ENCODE measurements around the gene PDE11A.
"Not testable (repeated sequence)": the region's sequence is repeated elsewhere in the genome, so short reads cannot be mapped to it uniquely, and the experiment has no call there.

The PDE11A gene

DNA sequence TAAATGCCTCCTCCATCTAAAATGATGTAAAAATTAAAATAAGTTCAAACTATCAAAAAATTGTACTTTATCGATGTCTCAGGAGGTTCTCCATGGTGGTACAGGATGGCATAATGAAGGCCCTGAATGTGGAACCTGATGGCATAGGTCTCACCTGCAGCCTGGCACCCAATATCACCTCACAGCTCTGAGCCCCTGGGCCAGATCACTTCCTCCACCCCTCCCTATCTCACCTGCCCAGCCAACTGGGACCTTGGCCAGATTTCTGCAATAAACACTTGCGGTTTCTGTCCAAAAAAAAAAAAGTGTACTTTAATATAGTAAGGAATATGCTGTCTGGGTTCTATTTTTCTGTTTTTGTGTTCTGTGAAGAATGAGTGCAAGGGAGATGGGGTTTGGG, 33.0 kb upstream of the PDE11A start:
- DNase-seq (ENCODE audit: low spot score), result no peak
- TF ChIP-seq, protein P1, sequence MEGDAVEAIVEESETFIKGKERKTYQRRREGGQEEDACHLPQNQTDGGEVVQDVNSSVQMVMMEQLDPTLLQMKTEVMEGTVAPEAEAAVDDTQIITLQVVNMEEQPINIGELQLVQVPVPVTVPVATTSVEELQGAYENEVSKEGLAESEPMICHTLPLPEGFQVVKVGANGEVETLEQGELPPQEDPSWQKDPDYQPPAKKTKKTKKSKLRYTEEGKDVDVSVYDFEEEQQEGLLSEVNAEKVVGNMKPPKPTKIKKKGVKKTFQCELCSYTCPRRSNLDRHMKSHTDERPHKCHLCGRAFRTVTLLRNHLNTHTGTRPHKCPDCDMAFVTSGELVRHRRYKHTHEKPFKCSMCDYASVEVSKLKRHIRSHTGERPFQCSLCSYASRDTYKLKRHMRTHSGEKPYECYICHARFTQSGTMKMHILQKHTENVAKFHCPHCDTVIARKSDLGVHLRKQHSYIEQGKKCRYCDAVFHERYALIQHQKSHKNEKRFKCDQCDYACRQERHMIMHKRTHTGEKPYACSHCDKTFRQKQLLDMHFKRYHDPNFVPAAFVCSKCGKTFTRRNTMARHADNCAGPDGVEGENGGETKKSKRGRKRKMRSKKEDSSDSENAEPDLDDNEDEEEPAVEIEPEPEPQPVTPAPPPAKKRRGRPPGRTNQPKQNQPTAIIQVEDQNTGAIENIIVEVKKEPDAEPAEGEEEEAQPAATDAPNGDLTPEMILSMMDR (IDR thresholded peaks at IDR 0.05; ENCODE audit: extremely low read depth, insufficient read depth, missing control alignments), result no peak
- in situ Hi-C loops (cut with MboI; ENCODE audit: low pct_unique_long_range_greater_than_20kb, low sequenced_read_pairs, unreplicated experiment), result loop anchor here (25.0 kb wide), 1 partner anchor 307 kb away; no protein-coding TSS in a partner anchor

GRCh38 chr2:178101321-178102079, 28.9 kb upstream of the PDE11A start:
- in situ Hi-C loops (cut with MboI; ENCODE audit: low pct_unique_long_range_greater_than_20kb, low sequenced_read_pairs, unreplicated experiment), result loop anchor here (25.0 kb wide), 1 partner anchor 311 kb away; no protein-coding TSS in a partner anchor
- TF ChIP-seq, protein P1 (IDR thresholded peaks at IDR 0.05; ENCODE audit: extremely low read depth, insufficient read depth, missing control alignments), result no peak

DNA sequence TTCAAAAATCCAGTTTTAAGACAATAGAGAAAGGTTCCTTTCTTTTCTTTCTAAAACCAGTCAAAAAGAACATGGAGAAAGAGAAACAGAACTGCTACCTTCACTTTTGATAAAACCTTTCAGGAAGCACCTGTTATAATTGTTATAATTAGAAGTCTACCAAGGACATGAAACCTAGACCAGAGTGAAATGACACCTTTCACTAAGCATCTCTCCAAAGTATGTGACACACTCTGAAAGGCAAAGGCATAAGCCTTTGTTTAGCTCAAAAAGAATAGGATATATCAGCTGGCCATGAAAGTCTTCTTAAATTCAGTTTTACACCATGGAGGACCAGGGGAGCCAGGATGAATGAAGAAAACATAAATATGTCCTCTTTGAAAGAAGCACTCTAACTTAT, 20.9 kb upstream of the PDE11A start:
- DNase-seq (ENCODE audit: low spot score), result no peak
- in situ Hi-C loops (cut with MboI; ENCODE audit: low pct_unique_long_range_greater_than_20kb, low sequenced_read_pairs, unreplicated experiment), result no loop called here
- TF ChIP-seq, protein P1 (IDR thresholded peaks at IDR 0.05; ENCODE audit: extremely low read depth, insufficient read depth, missing control alignments), result no peak

More at GRCh38 chr2:178101321-178102079, 28.9 kb upstream of the PDE11A start:
- DNase-seq (ENCODE audit: low spot score), result no peak

- TF ChIP-seq, protein P1 (IDR thresholded peaks at IDR 0.05; ENCODE audit: extremely low read depth, insufficient read depth, missing control alignments), result no peak
- in situ Hi-C loops (cut with MboI; ENCODE audit: low pct_unique_long_range_greater_than_20kb, low sequenced_read_pairs, unreplicated experiment), result no loop called here
- DNase-seq (ENCODE audit: low spot score), result no peak
Measured at GRCh38 chr2:178088774-178089270, 16.2 kb upstream of the PDE11A start.

DNA sequence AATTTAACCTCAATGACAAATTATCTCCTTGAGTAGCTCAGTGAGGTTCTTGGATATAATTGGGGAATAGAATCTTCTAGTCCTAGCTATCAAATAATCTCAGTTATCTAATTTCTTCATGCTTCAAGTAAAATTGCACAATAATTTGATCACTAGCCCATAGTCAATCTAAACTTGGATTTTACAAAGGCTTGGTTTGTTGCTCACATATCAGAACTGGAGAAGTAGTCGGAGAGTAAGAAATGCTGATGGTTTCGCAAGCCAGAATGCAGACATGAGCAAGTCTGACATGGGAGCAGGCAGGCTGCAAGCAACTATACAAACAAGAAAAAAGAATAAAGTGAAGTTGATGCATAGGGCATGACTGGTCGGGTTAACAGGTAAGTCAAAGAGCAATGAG, 11.7 kb upstream of the PDE11A start:
- in situ Hi-C loops (cut with MboI; ENCODE audit: low pct_unique_long_range_greater_than_20kb, low sequenced_read_pairs, unreplicated experiment), result no loop called here
- DNase-seq (ENCODE audit: low spot score), result no peak
- TF ChIP-seq, protein P1 (IDR thresholded peaks at IDR 0.05; ENCODE audit: extremely low read depth, insufficient read depth, missing control alignments), result no peak

DNA sequence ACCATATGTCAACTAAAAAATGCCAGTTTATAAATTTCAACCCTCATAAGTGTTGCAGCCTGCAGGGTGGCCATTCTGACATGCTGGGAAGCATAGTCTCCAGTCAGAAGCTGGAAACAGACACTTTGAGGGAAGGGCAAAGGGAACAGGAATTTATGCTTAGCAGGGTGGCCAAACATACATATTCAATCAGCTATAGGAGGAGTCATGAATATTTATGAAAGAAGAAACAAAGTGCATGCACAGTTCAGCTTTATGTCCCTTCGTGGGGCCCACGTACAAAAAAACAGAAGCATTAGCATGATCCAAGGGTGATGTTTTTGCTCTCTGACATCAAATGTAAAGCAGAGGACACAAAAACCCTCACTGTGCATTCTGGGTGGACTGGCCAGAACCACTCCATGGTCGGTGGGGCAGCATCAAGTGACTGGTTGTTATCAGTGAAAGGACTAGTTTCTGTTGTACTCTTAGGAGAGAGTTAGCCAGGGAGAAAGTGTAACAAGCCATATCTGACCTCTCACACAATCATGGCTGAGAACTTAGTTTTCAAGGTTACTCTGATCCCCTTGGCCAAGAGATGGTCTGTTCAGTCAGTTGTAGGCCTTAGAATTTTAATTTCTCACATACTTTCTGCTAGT, 9.9 kb upstream of the PDE11A start:
- no peak for DNase-seq (ENCODE audit: low spot score)
- TF ChIP-seq, protein P1 (IDR thresholded peaks at IDR 0.05; ENCODE audit: extremely low read depth, insufficient read depth, missing control alignments), result no peak
- in situ Hi-C loops (cut with MboI; ENCODE audit: low pct_unique_long_range_greater_than_20kb, low sequenced_read_pairs, unreplicated experiment), result no loop called here

GRCh38 chr2:178079279-178079678, 6.7 kb upstream of the PDE11A start:
- DNase-seq (ENCODE audit: low spot score); in situ Hi-C loops (cut with MboI; ENCODE audit: low pct_unique_long_range_greater_than_20kb, low sequenced_read_pairs, unreplicated experiment): not testable (repeated sequence)

All from GM13977 (cell line).